DOHH2 (cell line): ENCODE results near the gene WWOX.

Source experiments
- H3F3A ChIP-seq: fragments of 200-600 bp; sonication (generic), shearing (Covaris generic); 2 replicates; pipeline ENCODE4 v1.6.0; 2016; ENCODE audit warnings: antibody characterized with exemption, mild to moderate bottlenecking; ENCODE audit not compliant: control insufficient read depth, insufficient read depth
- H3K27ac ChIP-seq: fragments of 200-600 bp; sonication (generic); 2 replicates; pipeline ENCODE4 v1.5.1; 2014; ENCODE audit warnings: low read depth, mild to moderate bottlenecking, low read length, moderate library complexity
- H3K27me3 ChIP-seq: fragments of 200-600 bp; sonication (generic); 2 replicates; pipeline ENCODE4 v1.6.1; 2014; ENCODE audit warnings: mild to moderate bottlenecking, low read length, mixed read lengths; ENCODE audit not compliant: control insufficient read depth
- H3K36me3 ChIP-seq: fragments of 200-600 bp; sonication (generic); 2 replicates; pipeline ENCODE4 v1.6.1; 2014; ENCODE audit warnings: mild to moderate bottlenecking, low read length, moderate library complexity, mixed read lengths; ENCODE audit not compliant: control insufficient read depth
- H3K4me1 ChIP-seq: fragments of 200-600 bp; sonication (generic); 2 replicates; pipeline ENCODE4 v1.6.1; 2014; ENCODE audit warnings: mild to moderate bottlenecking, low read length, mixed read lengths; ENCODE audit not compliant: control insufficient read depth
- H3K4me2 ChIP-seq: fragments of 200-600 bp; sonication (generic); 2 replicates; pipeline ENCODE4 v1.6.0; 2014; ENCODE audit warnings: mild to moderate bottlenecking, low read length, moderate library complexity
- H3K4me3 ChIP-seq: fragments of 200-600 bp; sonication (generic); 2 replicates; pipeline ENCODE4 v1.5.1; 2014; ENCODE audit warnings: mild to moderate bottlenecking, low read length, mixed read lengths
- H3K79me2 ChIP-seq: fragments of 200-600 bp; sonication (generic); 2 replicates; pipeline ENCODE4 v1.6.1; 2014; ENCODE audit warnings: mild to moderate bottlenecking, low read length, mixed read lengths; ENCODE audit not compliant: control insufficient read depth
- H3K9me2 ChIP-seq: fragments of 200-600 bp; sonication (generic); replicated peaks from 2 replicates; pipeline ENCODE4 v1.6.1; 2014; ENCODE audit warnings: mild to moderate bottlenecking, low read length, mixed read lengths; ENCODE audit not compliant: control insufficient read depth
- H3K9me3 ChIP-seq: fragments of 200-600 bp; sonication (generic); 2 replicates; pipeline ENCODE4 v1.6.1; 2014; ENCODE audit warnings: antibody characterized with exemption, low read length, mixed read lengths; ENCODE audit not compliant: control insufficient read depth, insufficient read depth
- H4K20me1 ChIP-seq: fragments of 200-600 bp; sonication (generic); 2 replicates; pipeline ENCODE4 v1.6.0; 2014; ENCODE audit warnings: low read depth, mild to moderate bottlenecking, antibody characterized with exemption, low read length, moderate library complexity; ENCODE audit not compliant: control insufficient read depth, insufficient read depth
- EZH2phosphoT487 ChIP-seq: fragments of 200-600 bp; sonication (generic); IDR thresholded peaks from 2 replicates; pipeline ENCODE4 v1.6.1; 2017; ENCODE audit warnings: borderline replicate concordance, mild to moderate bottlenecking, antibody characterized with exemption, low read length, moderate library complexity, mixed read lengths
- TF ChIP-seq, protein P1 (sequence below): fragments of 200-600 bp; sonication (generic); IDR thresholded peaks from one replicate; pipeline ENCODE4 v1.5.1; 2014; ENCODE audit warnings: antibody characterized with exemption, mild to moderate bottlenecking, low read depth, low read length; ENCODE audit not compliant: poor library complexity, severe bottlenecking

Gene WWOX

DNA sequence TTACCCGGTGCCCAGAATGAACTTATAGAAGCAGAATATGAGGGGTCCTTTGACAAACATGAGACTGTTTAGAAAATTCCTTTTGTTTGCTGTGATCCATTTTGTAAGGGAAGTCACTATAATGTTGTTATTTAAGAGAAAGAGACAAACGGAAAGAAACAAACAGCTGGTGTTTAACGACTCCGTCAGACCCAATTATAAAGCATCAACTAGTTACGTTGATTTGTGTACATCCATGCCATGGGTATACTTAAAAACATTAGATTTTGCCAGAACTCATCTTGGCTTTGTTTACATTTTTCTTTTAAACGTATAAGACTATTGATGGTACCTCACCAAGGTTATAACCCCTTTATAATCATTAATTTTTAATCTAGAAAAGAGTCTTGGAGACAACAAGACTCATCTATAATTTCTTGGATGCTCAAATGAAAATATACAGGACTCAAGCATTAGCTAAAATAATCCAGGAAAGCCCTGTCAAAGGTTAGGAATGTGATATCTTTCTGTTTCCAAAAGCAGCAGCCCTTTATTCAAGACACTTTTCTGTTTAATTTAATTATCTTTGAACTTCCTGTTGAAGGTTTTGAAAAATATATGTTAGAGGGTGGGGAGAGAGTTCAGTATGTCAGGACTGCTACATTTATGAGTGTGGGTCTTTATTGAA is 331.7 kb downstream of the WWOX start:
- no peaks in the 10 kb centered on the region for H4K20me1 ChIP-seq
- H3K27ac ChIP-seq = no peak overlapping the region
- no peaks in the 10 kb centered on the region for H3K79me2 ChIP-seq
- H3K36me3 ChIP-seq = no peaks in the 10 kb centered on the region; the same call in 1 of the 2 replicates
- H3K9me2 ChIP-seq = no peaks in the 10 kb centered on the region
- TF ChIP-seq, protein P1, sequence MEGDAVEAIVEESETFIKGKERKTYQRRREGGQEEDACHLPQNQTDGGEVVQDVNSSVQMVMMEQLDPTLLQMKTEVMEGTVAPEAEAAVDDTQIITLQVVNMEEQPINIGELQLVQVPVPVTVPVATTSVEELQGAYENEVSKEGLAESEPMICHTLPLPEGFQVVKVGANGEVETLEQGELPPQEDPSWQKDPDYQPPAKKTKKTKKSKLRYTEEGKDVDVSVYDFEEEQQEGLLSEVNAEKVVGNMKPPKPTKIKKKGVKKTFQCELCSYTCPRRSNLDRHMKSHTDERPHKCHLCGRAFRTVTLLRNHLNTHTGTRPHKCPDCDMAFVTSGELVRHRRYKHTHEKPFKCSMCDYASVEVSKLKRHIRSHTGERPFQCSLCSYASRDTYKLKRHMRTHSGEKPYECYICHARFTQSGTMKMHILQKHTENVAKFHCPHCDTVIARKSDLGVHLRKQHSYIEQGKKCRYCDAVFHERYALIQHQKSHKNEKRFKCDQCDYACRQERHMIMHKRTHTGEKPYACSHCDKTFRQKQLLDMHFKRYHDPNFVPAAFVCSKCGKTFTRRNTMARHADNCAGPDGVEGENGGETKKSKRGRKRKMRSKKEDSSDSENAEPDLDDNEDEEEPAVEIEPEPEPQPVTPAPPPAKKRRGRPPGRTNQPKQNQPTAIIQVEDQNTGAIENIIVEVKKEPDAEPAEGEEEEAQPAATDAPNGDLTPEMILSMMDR = no peak
- TF ChIP-seq EZH2phosphoT487 = no peak
- H3K9me3 ChIP-seq = no peaks in the 10 kb centered on the region
- no peaks in the 10 kb centered on the region for H3K4me1 ChIP-seq
- H3F3A ChIP-seq = no peaks in the 10 kb centered on the region
- H3K4me3 ChIP-seq = no peak overlapping the region
- no peak overlapping the region for H3K4me2 ChIP-seq
- no peaks in the 10 kb centered on the region for H3K27me3 ChIP-seq

DNA sequence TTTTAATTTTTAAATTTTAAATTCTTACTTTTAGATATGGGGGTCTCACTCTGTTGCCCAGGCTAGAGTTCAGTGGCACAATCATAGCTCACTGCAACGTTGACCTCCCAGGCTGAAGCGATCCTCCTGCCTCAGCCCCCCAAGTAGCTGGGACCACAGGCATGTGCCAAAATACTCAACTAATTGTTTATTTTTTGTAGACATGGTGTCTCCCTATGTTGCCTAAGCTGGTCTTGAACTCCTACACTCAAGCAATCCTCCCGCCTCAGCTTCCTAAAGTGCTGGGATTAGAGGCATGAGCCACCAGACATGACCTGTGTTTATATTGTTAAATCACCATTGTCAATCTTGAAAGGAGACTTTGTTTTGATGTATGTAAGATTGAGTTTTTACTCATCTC is 332.2 kb downstream of the WWOX start:
- no peaks in the 10 kb centered on the region for H3K9me3 ChIP-seq
- H3K4me3 ChIP-seq = no peak overlapping the region
- H3K36me3 ChIP-seq = no peaks in the 10 kb centered on the region; the same call in 1 of the 2 replicates
- H3K27me3 ChIP-seq = no peaks in the 10 kb centered on the region
- H3K27ac ChIP-seq = no peak overlapping the region
- no peaks in the 10 kb centered on the region for H3K4me1 ChIP-seq
- TF ChIP-seq, protein P1 = no peak
- no peak for TF ChIP-seq EZH2phosphoT487
- H3K4me2 ChIP-seq = no peak overlapping the region
- no peaks in the 10 kb centered on the region for H3K79me2 ChIP-seq
- H4K20me1 ChIP-seq = no peaks in the 10 kb centered on the region
- H3K9me2 ChIP-seq = no peaks in the 10 kb centered on the region
- H3F3A ChIP-seq = no peaks in the 10 kb centered on the region

DNA sequence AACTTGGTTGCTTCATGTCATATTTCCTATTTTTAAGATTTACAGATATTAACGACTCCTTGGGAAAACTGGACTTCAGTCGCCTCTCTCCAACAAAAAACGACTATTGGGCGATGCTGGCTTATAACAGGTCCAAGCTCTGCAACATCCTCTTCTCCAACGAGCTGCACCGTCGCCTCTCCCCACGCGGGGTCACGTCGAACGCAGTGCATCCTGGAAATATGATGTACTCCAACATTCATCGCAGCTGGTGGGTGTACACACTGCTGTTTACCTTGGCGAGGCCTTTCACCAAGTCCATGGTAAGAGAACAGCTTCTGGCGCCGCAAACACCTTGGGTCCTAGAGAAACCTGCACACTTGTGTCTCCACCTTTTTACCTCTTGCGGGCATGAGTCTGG is 333.0 kb downstream of the WWOX start:
- Histone ChIP-seq H3K27ac (no peak overlapping the region), H4K20me1 (no peaks in the 10 kb centered on the region), H3K4me1 (no peaks in the 10 kb centered on the region), H3F3A (no peaks in the 10 kb centered on the region), H3K79me2 (no peaks in the 10 kb centered on the region), H3K36me3 (no peaks in the 10 kb centered on the region; the same call in 1 of the 2 replicates), H3K4me2 (no peak overlapping the region), H3K27me3 (no peaks in the 10 kb centered on the region), H3K9me3 (no peaks in the 10 kb centered on the region), H3K9me2 (no peaks in the 10 kb centered on the region), H3K4me3 (no peak overlapping the region)
- TF ChIP-seq EZH2phosphoT487 = no peak
- TF ChIP-seq, protein P1 = no peak
